GM18870 (cell line): ENCODE results near the gene NAA20.

Source experiments
- ATAC-seq: cut with Tn5 transposase; IDR thresholded peaks from one replicate; pipeline ENCODE4 v1.9.1; 2021; ENCODE audit warnings: moderate library complexity; ENCODE audit not compliant: unreplicated experiment

The NAA20 gene

DNA sequence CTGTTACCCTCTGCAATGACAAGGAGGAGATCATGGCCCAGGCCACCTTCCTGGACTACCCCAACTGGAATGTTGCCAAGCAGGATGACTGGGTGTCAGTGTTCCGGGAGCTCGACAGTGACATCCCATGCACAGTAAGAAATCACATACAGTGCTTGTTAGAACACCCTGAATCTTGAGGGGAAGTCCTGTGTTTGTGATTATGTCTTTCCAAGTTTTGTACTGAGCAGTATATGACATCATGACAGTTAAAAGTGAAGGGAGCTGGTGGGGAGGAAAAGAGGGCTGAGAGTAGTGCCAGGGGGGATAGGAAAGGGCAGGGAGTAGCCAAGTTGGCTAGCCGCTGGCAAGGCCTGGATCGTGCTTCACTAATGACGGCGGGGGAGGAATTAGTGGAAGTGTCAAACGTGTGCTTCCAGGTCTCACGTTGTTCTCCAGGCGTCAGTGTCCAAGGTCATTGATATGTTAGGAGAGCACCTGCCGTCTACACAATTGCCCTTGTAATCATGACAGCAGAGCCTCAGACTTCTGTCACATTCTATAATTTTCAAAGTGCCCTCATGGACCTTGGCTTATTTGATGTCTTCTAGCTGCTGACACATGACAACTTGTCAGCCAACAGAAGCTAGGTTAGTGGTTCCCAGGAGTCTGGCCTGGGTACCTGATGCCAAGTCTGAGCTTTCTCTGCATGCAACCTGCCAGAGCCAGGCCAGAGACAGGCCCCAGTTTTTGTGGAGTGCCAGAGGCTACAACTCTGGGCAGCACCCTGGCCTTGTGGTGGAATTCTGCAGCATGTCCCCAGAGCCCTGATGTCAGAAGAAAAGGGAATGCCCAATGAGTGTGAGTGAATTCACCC lies 53.9 kb downstream of the NAA20 start:
- no peak for ATAC-seq

DNA sequence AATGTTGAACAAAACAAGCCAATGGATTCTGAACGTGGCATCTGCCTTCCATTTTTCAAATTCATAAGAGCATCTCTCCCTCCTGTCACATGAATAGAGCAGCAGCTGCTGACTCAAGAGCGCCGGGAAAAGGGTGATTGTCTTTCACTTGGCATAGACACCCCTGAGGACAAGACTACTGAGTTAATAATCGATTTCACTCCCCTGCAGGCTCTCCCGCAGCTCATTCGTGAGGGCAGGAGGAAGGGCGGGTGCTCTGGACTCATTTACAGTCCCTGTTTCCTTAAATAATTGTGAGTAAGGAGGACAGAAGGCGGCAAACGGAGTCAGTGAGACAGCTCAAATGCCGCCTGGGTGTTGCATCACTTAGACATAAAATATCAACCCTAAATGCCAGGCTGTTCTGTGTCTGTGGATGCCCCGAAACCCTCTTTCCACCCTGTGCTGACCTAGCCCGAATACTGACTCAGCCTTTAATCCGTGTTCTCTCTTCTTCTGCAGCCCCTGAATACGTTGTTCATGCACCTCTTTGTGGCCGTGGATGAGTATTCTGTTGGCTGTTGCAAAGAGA lies 56.7 kb downstream of the NAA20 start:
- ATAC-seq, result no peak

DNA sequence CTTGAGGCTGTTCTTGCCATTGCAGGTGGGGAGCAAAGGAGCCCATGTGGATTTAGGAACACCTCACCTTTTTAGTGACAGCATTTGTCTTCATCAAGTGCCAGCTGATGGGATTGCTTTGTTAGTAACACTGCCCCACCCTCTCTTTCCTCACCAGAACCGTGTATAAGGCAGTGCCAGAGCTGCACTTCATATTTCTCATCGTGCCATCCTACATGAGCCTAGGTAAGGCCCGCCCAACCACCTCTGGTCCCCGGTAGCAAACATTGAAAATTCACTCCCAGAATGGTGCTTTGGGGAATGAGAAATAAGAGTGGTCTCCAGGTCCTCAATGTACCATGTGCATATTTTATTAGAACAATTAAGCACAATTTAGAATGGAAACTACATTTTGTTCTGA lies 57.9 kb downstream of the NAA20 start:
- no peak for ATAC-seq

DNA sequence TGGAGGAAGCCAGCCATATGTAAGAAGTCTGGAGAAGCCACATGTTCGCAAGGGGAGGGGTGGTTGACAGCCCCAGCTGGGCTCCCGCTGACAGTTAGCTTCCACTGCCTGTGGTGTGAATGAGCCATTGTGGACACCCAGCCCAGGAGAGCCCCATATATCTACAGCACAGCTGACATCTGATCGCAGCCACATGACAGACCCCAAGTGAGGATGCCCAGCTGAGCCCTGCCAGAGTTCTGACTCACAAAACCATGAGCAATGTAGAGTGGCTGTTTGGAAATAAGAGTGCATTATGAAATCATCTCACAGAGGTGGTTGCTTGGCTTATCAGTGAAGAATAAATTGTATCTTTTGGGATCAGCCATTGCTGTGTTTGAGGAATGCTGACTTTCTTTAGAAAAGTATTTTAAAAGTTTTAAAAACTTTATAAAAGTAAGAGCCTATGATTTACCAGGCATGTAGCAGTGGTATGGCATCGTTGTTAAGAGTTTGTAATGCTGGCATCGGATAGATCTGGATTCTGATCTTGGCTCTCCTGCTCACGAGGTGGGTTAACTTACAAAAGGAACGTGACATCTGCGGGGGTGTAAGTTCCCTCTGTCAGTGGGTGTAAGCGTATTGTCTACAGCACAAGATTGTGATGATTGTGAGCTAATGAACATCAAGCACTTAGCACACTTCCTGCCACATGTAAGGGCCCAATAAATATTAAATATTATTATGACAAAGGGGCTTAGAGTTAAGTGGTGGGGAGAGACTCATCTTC lies 59.3 kb downstream of the NAA20 start:
- ATAC-seq, result no peak

DNA sequence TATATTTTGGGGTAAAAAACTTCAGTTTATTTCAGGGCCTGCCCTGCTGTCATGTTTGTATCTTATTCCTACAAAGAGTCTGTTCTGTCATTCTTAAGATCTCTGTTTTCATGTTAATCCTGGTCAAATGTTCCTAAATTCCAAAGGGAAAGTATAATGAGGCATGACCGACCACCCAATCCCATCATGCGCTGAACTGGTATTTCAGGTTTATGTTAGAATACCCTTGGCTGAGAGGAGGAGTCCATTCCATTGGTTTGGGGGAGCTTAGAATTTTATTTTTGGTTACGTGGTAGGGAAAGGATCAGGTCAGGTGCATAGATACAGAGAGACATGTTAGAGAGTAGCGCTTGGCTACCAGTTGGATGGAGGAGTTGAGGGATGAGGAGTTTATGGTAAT lies 60.9 kb downstream of the NAA20 start:
- no peak for ATAC-seq

DNA sequence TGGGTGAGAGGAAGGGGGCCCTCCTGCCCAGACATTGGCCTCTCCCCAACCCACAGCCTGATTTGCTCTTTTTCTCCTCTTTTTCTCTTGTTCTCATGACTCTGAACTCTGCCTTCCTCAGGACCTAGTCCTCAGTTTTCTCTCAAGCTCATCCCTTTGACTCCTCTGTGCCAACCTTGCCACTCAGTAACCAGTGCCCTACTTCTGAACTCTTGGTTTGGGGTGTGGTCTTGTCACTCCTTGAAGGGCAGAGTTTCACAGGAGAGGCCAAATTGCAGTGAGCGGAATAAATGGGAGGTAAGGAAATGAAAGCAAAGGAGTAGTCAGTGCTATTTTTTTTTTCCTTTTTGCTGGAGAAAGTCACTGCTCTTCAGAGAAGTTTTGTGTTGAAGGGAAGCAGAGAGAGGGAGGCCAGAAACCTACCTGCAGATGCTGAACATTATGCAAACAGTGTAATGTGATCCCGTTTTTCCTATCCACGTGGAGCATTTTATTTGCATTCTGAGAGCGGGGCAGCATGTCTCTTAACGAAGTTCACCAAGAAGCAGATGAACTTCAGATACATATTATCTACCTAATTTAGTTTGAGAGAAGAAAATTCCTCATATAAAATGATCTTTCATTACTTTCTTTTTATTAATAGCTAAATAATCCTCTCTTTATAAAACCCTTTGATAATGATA lies 62.1 kb downstream of the NAA20 start:
- no peak for ATAC-seq
